GM19452 (cell line): ENCODE measurements around the gene SMIM11.
"Not testable (repeated sequence)": the region's sequence is repeated elsewhere in the genome, so short reads cannot be mapped to it uniquely, and the experiment has no call there.

Source experiments
- ATAC-seq: cut with Tn5 transposase; IDR thresholded peaks from one replicate; pipeline ENCODE4 v1.9.1; 2021; ENCODE audit not compliant: unreplicated experiment

The SMIM11 gene

DNA sequence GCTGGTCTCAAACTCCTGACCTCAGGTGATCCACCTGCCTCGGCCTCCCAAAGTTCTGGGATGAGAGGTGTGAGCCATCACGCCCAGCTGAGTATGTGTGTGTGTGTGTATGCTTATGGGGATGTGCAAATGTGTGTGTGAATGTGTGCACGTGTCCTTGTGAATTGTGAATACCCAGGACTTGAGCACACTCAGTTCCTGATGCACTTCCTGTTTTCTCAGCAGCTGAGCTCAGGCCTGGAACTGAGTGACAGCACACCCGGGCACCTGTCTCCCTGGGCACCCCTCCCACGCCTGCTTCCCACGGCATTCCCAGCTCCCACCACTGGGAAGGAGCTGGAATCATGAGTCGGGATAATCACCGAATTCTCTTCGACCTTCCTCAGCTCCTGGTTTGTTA is 32.0 kb downstream of the SMIM11 start:
- not testable (repeated sequence) for ATAC-seq

DNA sequence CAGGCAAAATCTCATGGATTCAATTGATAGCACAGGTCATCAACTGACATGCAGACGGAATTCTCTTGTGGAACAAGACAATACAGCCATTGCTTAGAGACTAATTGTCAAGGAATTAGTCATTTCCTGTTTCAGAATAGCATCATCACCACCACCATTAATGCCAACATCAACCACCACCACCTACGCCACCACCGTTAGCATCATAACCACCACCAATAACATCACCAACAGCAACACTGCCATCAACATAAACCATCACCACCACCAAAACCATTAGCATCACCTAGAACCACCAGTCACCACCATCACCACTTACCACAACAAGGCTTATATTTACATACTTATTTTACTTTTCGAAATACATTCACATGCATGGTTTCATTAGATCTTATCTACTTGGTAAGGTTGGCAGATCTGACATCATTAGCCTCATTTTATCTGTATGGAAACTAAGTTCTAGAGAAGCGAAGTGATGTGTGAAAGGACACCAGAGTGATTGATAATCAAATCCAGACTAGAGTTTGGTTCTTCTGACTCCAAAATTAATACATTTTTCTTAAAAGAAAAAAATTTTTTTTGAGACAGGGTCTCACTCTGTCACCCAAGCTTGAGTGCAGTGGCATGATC is 42.3 kb downstream of the SMIM11 start:
- ATAC-seq: not testable (repeated sequence)

DNA sequence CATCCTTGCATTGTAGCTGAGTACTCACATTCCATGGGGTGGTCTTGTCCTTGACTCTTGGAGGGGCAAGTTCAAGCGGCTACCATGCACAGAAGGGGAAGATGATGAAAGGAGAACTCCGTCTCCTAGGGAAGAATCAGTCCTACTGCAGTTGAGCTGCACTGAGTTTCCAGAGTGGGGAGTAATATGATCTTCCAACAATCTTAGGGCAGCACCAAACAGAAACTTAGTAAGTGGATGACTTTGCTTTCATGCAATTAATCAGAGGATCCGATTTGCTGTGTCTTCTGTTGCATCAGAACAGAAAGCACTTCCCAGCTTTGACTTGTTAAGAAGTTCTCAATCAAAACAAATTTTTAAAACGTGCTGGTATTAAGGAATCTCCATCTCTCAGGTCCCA is 48.5 kb downstream of the SMIM11 start, which contains the start of gene SMIM34:
Gene SMIM34 (minus strand): TSS at position 147 of the 400 bp plus-strand sequence. CDS start 112 bp downstream, at position 35.
- ATAC-seq: not testable (repeated sequence)

DNA sequence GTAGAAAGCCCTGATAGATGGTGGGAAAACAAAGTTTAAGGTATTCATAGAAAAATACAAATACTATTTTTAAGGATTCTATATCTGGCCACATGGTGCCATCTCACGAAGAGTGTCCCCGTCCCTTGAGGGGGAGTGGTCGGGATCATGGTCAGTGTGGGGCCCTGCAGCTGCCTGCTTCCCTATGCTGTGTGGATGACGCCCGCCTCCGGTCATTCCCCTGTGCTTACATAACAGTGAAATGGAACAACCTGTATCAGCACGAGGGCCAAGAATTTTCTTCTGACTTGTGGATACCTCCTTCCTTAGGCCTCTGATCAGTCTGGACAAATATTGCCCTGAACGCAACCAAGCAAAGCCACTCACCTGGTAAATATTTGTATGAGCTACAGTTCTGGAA is 52.0 kb downstream of the SMIM11 start:
- not testable (repeated sequence) for ATAC-seq

DNA sequence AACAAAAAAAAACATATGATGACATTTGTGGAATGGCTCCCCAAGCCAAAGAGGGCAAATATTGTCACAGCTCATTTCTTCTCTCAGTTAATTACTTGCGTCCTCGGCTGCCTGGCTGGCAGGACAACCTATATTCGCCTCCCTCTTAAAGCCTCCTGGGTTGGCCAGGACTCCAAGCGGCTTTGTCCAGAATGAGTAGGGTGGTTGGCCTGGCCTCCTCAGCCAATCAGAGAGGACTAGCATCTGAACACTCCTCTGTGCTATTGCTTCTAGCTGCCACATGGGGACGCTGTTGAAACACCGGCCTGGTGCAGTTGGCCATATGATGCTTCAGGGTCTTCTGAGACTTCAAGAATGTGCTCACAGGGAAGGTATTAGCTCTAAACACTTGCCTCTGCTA is 53.1 kb downstream of the SMIM11 start:
- ATAC-seq: not testable (repeated sequence)

DNA sequence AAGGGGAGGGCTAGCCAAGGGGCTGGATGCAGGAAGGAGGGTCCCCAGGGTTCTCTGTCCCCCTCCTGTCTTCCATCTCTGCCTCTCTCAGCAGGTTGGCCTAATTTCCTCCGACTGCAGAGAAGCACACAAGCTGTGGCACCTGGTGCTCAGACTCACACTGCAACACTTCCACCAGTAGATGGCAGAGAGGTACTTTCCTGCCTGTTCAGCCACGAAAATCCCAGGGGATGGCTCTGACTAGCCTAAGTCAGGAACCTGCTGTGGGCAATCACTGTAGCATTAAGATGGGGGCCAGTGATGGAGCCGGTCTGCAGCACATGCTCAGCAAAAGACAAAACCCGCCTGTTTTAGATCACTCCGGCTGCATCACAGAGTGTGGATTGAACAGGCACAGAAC is 54.4 kb downstream of the SMIM11 start:
- not testable (repeated sequence) for ATAC-seq
